ENCODE results near the gene CRADD.
"Not testable (repeated sequence)": the region's sequence is repeated elsewhere in the genome, so short reads cannot be mapped to it uniquely, and the experiment has no call there.

CRADD gene

DNA sequence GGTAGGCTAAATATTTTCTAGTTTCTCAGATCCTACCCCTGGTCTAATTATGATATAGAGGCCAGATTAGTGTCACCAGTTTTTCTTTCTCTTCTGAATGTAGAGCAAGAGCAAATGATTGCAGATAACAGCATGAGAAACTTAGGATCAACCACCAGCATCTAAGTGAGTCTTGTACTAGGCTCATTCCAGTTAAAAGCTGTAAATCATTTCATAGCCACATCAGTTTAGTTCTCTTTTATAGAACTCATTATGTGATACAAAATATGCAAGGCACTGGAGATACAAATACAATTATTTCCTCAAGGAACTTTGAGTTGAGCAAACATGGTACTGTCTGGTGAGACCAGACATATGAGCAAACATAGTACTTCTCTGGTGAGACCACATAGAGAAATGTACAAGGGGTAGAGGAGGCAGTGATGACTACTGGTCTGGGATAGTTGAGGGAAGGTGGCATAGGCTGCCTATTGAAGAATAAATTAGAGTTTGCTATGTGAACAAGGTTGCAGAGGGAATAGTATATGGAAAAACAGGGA, 59.5 kb downstream of the CRADD start:
- DNase-seq, result no peak

DNA sequence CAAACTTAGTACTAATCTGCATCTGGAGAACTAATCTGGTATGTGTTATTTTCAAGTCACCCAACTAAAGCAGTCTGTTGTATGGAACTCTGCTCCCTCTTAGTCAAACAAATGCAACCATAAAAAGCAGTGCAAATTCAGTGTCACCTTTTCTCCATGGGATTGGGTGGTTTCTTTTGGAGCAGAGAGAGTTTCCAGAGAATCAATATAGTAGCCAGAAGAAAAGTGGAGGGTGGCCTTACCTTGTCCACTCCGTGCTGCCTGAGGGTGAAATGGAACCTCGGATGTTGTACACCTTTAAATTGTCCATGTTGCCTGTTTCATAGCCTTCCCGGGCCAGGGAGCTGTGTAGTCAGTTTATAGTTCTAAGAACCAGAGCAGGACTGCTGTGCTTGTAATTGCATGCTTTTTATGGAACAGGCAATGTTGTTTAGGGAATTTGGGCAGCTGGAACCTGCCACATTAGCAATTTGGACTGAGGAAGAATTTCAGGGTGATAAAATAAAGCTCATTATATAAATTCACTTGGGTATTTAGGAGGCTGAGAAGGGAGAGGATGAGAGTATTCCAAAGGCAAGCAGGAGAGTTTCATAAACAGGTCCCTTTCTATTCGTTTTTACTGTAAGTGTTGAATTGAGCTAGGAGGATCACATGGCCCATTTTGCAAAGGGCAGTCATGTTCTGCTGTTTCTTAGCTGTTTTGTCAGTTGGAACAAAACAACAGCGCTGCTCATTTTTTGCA, 60.5 kb downstream of the CRADD start:
- DNase-seq, result no peak

DNA sequence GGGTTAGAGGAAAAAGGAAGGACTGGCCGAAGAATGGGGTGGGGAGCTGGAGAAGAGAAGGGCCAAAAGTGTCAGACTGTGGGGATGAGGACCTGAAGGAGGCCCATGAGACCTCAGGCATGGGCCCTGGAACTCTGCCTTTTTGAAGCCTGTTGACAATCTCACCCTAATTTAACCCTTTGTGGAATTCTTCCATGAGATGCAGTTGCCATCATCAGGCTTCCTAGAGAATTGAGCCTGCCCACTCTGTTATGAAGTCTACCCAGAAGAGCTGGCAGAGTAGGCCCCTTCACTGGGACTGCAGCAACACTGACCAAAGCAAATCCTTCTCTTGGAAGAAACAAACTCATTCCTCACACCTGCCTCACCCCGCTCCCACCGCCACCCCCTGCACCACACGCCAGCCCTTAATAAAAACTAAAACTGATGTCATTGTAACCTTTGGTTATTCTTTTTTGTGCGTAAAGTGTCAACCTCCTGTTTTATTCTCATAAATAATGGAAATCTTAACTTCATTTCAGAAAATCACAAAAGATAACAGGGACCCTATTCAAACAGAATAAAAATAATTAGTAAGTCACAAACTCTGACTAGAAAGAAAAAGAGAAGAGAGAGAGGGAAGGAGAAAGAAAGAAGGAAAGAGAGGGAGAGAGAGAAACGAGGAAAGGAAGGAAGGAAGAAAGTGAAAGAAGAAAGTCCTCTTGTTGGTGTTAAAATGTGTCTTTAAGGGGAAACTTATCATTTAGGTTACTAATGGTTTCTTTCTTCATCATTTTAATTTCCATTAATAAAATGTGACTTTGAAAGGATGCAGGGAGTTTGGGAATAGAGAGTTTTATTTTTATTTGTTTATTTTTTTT, 61.3 kb downstream of the CRADD start:
- no peak for DNase-seq

DNA sequence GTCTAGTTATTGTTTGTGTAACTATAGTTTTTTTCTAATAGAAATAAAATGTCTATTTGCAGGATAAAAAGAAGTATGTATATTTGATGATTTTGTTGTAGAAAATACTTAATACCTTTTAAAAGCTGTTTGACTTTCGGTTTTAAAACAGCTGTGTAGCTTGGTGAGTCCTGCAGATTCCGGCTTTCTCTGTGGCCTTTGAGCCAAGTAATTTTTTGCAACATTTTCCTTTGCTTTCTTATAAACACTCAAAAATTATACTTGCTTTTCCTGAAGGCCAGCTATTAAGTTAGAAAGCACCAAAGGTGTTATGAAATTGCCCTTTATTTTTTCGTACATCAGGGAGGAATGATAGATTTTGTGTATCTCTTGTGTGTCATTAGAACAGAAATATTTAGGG, 63.6 kb downstream of the CRADD start:
- DNase-seq, result no peak

DNA sequence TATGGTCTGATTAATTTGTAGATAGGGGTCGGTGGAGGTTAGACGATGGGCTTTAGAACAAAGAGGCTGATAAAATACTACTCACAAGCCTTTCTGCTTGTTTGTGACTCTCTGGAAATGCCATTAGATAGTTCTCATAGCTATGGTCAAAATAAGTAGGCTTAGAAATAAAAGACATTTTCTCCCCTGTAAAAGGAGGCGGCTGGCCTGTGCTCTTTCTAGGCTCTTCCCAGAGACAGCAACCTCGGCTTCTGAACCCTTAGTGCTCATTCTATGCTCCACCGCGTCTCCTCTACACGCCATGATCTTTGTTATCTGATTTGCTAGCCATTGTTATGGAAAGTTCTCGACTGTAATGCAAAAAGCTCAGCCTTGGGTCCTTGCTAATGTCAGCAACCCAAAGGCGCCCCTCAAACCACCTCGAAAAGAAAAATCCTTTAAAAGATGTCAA, 64.5 kb downstream of the CRADD start:
- DNase-seq, result peak in 3 of 51 donors; percentile 24 to 47 (median 45)

GRCh38 chr12:93742110-93742934, 65.1 kb downstream of the CRADD start:
- DNase-seq, result peak in 47 of 51 donors; percentile 17 to 83 (median 53)

- no peak for DNase-seq
These were observed 66.2 kb downstream of the CRADD start for GRCh38 chr12:93743229-93743998.

GRCh38 chr12:93743999-93744689, 67.0 kb downstream of the CRADD start:
- DNase-seq, result no peak

GRCh38 chr12:93745286-93745685, 68.1 kb downstream of the CRADD start:
- no peak for DNase-seq

- no peak for DNase-seq
These were observed 69.5 kb downstream of the CRADD start for GRCh38 chr12:93746572-93747168.

- DNase-seq, result no peak
These were observed 71.7 kb downstream of the CRADD start for GRCh38 chr12:93748672-93749383.

DNA sequence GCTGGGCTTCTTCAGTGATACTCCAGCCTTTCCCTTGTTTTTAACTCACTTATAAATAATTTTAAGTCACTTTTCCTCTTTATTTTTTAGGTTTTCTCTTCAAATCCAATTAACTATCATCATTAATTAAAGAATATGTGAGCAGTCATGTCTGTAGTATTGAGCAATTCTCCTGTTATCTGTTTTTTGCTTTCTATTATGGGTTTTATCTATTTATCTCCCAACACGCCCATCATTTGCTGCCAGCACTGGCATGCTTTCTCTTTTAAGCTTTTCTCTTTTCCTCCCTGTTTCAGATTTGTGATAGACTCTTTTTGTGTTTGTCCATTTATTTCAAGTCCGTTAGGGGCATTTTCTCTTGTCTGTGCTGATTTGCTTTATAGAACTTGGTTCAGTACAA, 72.3 kb downstream of the CRADD start:
- DNase-seq, result no peak

GRCh38 chr12:93750056-93750455, 72.9 kb downstream of the CRADD start:
- no peak for DNase-seq

DNA sequence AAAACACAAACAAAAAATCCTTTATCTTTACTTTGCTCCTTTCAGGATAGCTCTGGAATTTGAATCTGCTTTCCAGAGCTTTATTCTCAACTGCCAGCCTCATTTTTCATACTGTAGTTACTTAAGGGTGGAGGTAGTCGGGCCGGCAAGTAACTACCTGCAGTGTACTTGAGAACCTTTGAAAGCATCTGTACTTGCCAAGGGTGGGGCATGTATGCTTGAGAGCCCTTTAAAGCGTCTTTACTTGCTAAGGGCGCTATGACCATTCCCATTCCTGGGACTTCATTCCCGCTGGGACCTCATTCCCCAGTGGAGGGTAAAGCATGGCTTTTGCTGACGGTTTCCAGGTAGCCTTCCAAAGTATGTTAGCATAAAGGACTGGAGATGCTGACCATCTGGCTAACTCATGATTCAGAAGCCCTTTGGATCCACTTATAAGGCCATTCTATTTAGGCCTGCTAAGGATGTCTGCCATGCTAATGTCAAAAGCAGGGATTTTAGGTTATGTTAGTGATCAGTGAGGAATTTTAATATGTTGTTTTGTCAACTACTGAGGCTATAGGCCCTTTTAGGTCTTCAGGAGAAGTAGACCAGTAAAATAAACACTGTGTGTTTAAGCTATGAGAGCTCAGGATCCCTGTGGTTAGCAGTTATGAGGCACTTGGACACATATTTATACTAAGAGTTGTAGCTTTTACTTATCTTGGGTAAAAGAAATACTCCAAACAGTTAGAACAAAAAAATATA, 74.9 kb downstream of the CRADD start:
- no peak for DNase-seq

DNA sequence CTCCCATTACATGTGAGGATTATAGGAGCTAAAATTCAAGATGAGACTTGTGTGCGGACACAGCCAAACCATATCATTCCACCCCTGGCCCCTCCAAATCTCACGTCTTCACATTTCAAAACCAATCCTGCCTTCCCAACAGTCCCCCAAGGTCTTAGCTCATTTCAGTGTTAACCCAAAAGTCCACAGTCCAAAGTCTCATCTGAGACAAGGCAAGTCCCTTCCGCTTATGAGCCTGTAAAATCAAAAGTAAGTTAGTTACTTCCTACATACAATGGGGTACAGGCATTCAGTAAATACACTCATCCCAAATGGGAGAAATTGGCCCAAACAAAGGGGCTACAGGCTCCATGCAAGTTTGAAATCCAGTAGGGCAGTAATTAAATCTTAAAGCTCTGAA, 76.1 kb downstream of the CRADD start:
- DNase-seq, result no peak

DNA sequence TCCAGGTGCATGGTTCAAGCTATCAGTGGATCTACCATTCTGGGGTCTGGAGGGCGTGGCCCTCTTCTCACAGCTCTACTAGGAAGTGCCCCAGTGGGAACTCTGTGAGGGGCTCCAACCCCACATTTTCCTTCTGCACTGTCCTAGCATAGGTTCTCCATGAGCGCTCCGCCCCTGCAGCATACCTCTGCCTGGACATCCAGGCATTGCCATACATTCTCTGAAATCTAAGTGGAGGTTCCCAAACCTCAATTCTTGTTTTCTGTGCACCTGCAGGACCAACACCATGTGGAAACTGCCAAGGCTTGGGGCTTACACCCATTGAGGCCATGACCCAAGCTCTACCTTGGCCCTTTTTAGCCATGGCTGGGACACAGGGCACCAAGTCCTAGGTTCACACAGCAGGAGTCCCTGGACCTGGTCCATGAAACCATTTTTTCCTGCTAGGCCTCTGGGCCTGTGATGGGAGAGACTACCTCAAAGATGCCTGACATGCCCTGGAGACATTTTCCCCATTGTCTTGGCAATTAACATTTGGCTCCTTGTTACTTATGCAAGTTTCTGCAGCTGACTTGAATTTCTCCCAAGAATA, 76.8 kb downstream of the CRADD start:
- no peak for DNase-seq

GRCh38 chr12:93754859-93755258, 77.7 kb downstream of the CRADD start:
- not testable (repeated sequence) for DNase-seq

DNA sequence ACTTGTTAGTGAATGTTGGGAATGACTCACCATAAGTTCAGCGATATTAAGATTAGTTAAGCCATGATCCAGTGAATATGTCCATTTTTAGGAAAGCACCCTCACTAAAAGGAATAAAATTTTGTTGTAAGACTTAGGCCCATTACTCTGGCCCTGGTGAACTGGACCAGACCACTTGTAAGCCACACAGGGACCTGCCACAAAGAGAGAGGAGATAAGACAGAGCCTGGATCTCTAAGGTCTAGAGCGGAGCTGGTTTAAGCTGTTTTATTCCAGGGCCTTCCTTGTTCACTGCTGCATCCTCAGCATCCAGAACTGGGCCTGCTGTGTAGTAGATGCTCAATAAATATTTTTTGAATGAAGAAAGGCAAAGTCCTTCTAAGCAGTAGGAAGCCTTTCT, 79.1 kb downstream of the CRADD start:
- no peak for DNase-seq
